Measurements from ENCODE around the gene COL25A1. TPM values are rescaled to one million over a fixed set of nuclear protein-coding genes. Genes with fewer than 3 reads are reported as not detected.

The COL25A1 gene
- total RNA-seq, 1 experiment from 2014 or later, result 4.2 TPM

DNA sequence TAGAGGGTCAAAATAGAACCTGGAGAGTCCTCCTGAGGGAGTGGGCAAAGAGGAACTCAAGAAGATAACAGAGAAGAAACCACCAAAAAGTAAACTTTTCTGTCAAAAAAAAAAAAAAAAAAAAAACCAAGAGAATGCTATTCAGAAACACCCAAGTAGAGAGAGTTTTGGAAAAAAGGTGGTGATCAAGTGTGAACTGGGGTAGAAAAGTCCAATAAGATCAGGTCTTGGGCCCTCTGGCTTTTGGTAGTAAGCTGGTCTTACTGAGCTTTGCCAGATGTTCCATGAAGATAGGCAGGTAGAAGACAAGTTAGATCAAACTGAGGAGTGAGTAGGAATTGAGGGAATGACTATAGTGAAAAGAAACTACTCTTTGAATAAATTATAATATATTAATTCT lies 167.5 kb downstream of the COL25A1 start:
- Histone ChIP-seq H2AK5ac (ENCODE audit: insufficient read length, low read length) (no peak overlapping the region), H3K9ac (ENCODE audit: extremely low read depth, insufficient read length, low read length) (no peak overlapping the region), H3K4ac (ENCODE audit: low read depth, low read length) (no peak overlapping the region), H3K23ac (ENCODE audit: insufficient read length, low read depth, low read length) (no peak overlapping the region), H4K91ac (ENCODE audit: insufficient read length, low read depth, low read length) (no peak overlapping the region), H3K56ac (ENCODE audit: insufficient read length, low read depth, low read length) (no peak overlapping the region), H2BK120ac (ENCODE audit: low read depth, low read length, poor library complexity, severe bottlenecking) (no peak overlapping the region), H3K18ac (ENCODE audit: insufficient read length, low read depth, low read length) (no peak overlapping the region), H2BK15ac (ENCODE audit: low read depth, low read length) (no peak overlapping the region), H3K14ac (ENCODE audit: insufficient read depth, low read length) (no peak overlapping the region), H3K4me2 (ENCODE audit: insufficient read depth, insufficient read length, low read length) (no peak overlapping the region), H3K79me2 (ENCODE audit: insufficient read depth, low read length) (no peaks in the 10 kb centered on the region), H2BK20ac (ENCODE audit: low read depth, low read length, poor library complexity, severe bottlenecking) (no peak overlapping the region), H3K4me1 (ENCODE audit: insufficient read depth, low read length) (no peaks in the 10 kb centered on the region), H2AFZ (ENCODE audit: low read length) (no peak overlapping the region), H4K20me1 (ENCODE audit: control insufficient read depth, insufficient read depth, insufficient read length) (no peaks in the 10 kb centered on the region), H4K8ac (replicated peaks; ENCODE audit: insufficient read length, low read depth, low read length) (no peak overlapping the region), H3K27me3 (ENCODE audit: insufficient read depth, low read length) (no peaks in the 10 kb centered on the region), H3K79me1 (ENCODE audit: insufficient read depth, low read depth, low read length, poor library complexity, severe bottlenecking) (no peaks in the 10 kb centered on the region), H3K27ac (ENCODE audit: insufficient read length, low read depth, low read length) (no peak overlapping the region), H3K23me2 (ENCODE audit: insufficient read length, low read depth, low read length, poor library complexity, severe bottlenecking) (no peaks in the 10 kb centered on the region), H3T11ph (ENCODE audit: low read length) (no peak overlapping the region), H2BK12ac (ENCODE audit: insufficient read length, low read depth, low read length) (no peak overlapping the region), H2BK5ac (ENCODE audit: insufficient read length, low read length) (no peak overlapping the region), H3K9me3 (ENCODE audit: control insufficient read depth, low read depth, low read length) (no peaks in the 10 kb centered on the region), H4K5ac (ENCODE audit: insufficient read length, low read depth, low read length) (no peak overlapping the region)
- Mint-ChIP-seq H3K4me1 (peaks cover 2 to 4% of the 10 kb centered on the region in 2 experiments; a peak in 3 of 4 replicates), H3K27me3 (ENCODE audit: low read depth) (no peaks in the 10 kb centered on the region; the same call in 1 of the 2 replicates), H3K27ac (no peak overlapping the region), H3K4me3 (no peak overlapping the region), H3K9me3 (peaks cover 0 to 3% of the 10 kb centered on the region in 2 experiments; a peak in 1 of 5 replicates), H3K36me3 (ENCODE audit: insufficient read depth in 1 of 3, low read depth in 3 of 3) (no peaks in the 10 kb centered on the region)
- TF ChIP-seq, protein P1, sequence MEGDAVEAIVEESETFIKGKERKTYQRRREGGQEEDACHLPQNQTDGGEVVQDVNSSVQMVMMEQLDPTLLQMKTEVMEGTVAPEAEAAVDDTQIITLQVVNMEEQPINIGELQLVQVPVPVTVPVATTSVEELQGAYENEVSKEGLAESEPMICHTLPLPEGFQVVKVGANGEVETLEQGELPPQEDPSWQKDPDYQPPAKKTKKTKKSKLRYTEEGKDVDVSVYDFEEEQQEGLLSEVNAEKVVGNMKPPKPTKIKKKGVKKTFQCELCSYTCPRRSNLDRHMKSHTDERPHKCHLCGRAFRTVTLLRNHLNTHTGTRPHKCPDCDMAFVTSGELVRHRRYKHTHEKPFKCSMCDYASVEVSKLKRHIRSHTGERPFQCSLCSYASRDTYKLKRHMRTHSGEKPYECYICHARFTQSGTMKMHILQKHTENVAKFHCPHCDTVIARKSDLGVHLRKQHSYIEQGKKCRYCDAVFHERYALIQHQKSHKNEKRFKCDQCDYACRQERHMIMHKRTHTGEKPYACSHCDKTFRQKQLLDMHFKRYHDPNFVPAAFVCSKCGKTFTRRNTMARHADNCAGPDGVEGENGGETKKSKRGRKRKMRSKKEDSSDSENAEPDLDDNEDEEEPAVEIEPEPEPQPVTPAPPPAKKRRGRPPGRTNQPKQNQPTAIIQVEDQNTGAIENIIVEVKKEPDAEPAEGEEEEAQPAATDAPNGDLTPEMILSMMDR (conservative IDR thresholded peaks at IDR 0.05), result no peak
- no peak for DNase-seq
